Stimulated activated CD8-positive, alpha-beta memory T cell treated with anti-CD3 and anti-CD28 coated beads, Interleukin-4, amount 100 ng/mL, for 24 hours (primary cell): ENCODE results near the gene TMEM222.

Experiments
- DNase-seq: peaks from one replicate; pipeline ENCODE4 v3.0.0-alpha.2; 2020; ENCODE audit warnings: low read depth

The TMEM222 gene

DNA sequence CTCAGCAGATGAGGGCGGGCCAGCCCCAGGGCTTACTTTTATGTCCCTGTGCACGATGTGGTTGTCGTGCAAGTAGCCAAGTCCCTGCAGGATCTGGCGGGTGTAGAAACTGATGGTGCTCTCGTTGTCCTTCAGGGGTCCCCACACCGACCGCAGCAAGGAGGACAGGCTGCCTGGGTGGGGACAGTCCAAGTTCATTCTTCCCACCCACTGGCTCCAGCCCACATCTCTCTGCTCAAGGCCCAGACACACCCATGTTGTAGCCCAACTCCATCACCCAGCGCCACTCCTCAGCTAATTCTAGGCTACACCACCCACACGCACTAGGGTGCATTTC is 37.8 kb downstream of the TMEM222 start:
- no peak for DNase-seq

DNA sequence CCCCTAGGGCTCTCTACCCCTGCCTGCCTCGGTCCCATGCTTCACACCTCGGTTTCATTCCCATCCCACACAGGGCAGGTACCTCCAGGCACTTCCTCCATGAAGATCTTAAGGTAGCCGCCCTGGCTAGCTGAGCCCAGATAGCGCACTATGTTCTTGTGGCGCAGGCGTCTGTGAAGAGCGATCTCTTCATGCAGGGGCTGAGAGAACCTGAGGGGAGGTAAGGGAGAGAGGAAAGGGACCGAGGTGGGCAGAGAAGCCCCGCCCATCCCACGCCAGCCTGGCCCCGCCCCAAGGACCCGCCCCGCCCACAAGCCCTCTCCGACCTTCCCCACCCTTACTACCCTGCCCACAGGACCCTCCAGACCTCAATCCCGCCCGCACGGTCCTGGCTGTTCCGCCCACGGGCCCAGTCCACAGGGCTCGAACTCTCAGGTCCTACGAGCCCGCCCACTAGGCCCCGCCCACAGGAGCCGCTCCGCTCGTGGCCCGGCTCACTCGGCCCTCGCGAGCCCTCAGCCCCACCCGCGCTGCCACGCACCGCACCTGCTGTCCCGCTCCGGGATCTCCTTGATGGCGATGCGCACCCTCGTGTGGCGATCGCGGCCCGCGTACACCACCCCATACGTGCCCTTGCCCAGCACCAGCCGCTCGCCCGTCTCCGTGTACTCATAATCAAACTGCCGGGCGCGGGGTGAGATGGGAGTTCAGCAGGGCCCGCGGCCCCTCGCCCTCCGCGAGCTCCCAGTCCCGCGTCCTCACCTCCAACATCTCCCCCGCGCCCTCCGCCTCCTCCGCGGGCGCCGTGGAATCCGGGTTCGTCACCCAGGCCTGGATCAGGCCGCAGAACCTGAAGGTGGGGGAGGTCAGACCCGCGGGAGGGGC is 38.4 kb downstream of the TMEM222 start:
- no peak for DNase-seq

DNA sequence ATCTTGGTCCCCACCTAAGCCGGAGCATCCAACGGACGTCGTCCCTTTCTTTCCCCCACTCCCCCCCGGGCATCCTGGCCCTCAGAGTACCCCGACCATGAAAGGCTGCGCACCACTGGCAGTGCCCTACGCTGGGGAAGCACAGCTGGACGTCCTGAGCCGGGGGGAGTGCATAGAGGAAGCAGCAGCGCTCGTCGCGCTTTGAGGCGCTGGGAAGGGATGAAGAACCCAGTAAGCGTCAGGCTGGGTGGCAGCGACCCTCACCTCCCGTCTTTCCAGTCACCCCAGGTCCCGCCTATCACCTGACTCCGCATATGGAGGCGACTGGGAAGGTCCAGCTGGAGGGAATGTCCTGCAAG is 39.1 kb downstream of the TMEM222 start:
- no peak for DNase-seq

DNA sequence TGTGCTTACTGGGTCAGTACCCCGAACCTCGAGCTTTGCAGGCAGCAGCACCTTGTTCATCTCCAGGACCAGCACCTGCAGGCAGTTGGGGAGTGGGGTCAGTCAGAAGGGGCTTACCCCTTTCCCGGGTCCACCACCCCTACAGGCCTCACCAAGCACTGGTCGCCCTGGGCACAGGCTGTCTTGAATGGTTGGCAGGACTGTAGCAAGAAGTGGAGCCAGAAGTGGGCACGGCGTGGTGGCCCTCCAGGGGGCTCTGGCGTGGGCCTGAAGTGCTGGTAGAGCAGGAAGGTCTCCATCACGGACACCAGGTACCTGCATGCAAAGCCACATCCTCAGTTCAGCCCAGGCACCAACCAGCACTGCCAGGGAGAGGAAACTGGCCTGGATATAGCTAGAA is 39.6 kb downstream of the TMEM222 start:
- no peak for DNase-seq

DNA sequence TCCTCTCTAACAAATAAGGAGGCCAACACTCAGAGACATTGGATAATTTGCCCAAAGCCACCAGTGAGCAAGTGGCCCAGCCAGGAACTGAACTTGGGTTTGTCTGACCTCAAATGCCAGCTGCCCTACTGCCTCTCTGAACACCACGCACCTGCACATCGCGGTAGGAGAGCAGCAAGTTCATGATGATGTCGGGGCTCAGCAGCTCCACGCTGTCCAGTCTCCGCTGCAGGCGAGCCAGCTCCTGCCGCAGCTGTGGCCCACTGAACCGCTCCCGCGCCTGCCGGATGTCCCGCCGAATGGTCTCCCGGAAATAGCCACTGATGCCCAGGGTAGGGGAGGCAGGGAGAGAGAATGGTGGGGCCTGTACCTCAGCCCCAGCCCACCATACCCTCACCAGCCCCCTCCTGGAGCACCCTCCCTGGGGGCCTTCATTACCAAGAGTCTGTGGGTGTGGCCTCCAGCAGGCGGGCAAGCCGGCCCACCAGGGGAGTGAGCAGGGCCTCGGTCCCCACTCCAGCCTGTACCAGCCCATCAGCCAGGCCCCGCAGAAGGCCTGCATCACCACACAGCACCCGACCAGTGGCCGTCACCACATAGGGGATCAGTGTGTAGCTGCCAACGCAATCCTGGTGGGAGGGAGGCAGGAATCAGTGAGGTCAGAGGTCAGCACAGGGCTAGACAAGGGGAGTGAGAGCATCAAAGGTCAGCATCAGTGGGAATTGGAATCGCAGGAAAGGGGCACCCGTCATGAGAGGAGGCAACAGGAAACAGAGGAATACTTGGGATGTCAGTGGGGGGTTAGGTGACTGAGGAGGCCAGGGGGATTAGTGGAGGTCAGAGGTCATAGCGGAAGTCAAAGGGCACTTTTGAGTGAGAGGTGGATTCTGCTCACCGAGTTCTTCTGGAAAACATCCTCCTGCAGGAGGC is 42.1 kb downstream of the TMEM222 start:
- no peak for DNase-seq

DNA sequence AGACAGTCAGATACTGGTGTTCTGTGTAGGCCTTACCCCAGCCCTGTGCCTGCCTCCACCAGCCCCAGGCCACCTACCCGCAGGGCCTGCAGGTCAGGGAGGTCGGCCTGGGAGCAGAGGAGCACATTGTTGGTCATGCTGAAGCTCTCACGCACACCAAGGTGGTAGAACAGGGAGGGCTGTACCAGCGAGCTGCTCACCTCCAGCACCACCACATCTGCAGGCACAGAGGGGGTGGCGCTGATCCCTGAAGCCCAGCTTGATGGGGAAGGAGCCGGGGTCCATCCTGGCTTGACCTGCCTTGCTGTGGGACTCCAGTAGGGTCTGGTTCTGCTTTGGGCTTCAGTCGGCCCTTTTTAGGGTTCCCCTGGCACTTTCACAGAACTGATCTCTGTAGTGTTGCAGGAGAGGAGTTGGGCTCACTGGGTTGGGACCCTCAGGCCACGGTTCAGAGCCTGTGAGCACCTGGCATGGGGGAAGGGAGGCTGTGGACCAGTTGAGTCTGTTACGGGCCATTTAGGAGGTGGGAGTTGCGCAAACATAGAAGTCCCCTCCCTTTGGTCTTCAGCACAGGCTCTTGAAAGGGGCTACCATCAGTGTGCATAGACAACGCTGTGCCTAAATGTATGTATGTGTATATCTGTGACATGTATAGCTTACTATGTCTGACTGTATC is 42.9 kb downstream of the TMEM222 start:
- no peak for DNase-seq

DNA sequence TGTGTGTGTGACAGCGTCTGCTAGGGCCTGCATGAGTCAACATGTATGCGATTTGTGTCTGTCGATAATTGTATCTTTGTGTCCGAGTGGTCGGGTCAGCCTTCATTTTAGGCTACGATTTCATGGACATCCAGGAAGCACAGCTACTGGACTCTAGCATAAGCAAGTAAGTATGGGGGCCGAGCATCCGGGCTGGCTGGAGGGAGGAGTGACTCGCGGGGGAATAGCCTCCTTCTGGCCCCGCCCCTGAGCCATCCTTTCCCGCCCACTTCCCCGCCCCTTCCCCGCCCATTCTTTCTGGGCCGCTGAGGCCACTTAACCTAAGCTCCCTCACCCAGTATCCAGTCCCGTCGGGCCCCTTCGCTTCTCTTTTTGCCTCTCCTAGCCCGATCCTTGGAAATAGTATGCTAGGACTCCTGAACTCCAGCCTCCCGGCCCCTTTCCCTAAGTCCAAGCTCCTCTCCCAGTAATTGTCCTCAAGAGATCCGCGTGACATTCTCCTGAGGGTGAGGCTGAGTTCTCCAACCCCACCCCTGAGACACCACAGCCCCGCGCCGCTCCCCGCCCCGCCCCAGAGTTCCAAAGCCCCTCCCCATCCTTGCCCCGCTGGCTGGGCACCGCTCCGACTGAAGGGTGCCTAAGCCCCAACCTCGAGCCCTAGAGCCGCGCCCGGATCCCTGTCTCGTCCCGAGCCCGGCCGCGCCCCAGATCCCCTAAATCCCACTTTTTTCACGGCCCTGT is 43.6 kb downstream of the TMEM222 start:
- peak; percentile 67 for DNase-seq

DNA sequence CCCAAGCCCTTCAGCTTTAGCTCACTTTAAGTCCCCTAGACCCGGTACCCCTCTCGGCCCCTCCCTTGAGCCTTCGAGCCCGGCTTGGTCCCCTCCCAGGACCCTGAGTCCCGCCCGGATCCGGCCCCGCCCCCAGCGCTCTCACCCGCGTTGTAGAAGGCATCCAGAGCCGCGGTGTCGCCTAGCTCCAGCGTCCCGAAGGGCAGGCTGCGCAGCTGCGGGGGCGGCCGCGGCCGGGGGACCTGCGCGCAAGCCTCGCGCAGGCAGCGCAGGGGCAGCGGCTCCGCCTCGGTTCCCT is 44.1 kb downstream of the TMEM222 start:
- peak; percentile 62 for DNase-seq

DNA sequence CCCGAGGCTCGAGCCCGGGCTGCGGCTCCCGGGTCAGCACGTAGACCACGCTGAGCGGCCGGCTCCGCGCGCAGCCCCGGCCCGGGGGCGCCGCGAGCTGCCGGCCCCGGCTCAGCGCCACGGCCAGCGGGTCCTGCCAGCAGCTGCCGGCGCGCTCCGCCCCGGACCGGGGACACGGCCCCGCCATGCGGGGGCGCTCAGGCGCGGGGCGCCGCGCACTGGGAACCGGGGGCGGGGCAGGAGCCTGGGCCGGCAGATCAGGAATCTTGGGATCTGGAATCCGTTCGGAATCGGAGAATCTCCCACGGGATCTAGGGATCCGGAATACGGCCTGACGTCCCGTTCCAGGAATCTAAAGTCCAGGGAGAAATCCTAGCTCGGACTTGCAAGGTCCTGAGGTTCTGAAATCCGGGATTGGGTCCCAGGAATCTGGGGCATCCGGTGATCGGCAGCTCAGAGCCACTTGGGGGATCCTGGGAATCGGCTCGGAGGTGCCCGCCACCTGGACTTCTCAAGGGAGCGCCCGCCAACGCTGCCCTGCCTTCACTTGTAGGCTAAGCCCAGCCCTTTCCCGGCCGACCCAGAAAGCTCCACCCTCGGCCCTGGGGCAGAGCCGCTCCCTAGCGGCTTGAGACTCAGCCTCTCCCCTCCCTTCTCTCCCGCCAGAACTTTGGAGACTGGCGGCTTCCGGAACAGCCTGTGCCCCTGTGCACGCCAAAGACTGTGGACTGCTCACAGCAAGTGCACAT is 44.6 kb downstream of the TMEM222 start, which contains the start of gene MAP3K6:
TSS of gene MAP3K6 (minus strand) at position 551 of the 749 bp plus-strand sequence. CDS start at position 187, 364 bp downstream.
- no peak for DNase-seq

DNA sequence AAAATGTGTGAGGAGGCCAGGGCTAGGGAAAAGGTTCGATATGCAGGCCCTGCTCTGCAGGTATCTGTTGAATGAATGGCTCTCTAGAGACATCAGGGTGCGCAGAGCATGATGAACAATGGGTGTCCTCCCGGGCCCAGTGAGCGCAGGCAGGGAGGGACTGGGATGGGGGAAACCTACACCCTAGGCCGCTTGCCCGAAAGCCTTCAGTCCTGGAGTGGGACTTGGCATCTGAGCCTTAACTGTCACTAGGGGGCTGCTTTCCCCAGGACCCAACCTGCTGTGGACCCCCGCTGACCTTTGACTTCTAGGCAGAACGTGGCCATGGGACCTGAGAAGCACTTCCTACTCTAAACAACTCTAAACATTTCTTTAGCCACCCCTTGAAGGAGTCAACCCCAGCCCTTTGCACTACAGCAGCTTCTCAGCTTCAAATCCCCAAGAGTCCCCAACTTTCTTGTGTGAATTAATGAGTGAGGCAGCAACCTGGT is 45.2 kb downstream of the TMEM222 start:
- DNase-seq, result no peak

DNA sequence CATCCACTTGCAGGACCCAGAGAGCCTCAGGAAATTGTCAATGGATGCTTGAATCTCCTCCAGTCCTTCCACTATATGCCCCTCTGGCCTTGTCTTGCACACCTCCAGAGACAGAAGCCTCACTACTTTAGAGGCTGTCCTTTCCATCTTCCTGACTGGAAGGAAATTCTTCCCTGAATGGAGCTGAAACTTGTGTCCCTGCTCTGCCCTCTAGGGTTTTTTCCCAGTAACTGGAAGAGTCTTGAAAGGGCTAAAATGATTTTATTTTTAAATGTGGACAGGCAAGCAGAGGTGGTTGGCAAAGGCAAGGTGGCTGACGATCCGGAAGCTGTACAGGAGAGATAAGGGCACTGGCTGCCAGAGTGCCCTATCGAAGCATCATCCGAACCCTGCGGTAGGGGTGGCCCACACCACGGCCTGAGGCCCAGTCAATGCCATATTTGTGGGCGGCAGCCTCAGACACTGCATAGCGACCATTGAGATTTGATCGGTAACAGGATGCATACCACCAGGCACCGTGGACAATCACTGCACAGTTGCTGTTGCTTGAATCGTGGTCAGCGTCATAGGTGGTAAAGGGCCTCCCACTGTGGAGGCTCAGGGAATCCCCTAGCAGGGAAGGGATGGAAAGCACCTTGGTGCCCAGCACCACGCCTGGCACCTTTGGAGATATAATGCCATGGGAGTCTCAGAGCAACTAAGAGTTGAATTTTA is 47.1 kb downstream of the TMEM222 start:
- no peak for DNase-seq

DNA sequence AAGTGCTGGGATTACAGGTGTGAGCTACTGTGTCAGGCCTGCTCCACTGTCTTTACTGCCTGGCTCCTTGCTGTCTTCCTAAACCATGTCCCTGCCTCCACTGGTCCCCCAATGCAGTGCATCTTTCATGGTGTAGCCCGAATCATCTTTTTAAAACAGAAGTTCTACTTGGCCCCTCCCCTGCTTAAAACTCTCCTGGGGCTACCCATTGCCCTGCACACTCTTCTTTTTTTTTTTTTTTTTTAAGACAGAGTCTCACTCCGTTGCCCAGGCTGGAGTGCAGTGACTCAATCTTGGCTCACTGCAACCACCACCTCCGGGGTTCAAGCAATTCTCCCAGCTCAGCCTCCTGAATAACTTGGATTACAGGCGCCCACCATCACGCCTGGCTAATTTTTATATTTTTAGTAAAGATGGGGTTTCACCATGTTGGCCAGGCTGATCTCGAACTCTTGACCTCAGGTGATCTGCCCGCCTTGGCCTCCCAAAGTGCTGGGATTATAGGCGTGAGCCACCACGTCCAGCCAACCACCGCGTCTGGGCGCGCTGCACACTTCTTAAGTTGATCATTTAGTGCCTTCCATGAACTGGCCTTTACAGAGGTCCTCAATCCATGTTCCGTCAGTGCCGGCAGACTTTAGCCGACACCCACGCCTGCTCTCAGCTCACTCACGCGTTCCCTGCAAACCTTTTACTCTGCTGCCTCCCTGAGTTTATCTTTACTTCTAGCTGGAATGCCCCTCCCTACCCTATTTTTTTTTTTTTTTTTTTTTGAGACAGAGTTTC is 50.3 kb downstream of the TMEM222 start:
- no peak for DNase-seq

DNA sequence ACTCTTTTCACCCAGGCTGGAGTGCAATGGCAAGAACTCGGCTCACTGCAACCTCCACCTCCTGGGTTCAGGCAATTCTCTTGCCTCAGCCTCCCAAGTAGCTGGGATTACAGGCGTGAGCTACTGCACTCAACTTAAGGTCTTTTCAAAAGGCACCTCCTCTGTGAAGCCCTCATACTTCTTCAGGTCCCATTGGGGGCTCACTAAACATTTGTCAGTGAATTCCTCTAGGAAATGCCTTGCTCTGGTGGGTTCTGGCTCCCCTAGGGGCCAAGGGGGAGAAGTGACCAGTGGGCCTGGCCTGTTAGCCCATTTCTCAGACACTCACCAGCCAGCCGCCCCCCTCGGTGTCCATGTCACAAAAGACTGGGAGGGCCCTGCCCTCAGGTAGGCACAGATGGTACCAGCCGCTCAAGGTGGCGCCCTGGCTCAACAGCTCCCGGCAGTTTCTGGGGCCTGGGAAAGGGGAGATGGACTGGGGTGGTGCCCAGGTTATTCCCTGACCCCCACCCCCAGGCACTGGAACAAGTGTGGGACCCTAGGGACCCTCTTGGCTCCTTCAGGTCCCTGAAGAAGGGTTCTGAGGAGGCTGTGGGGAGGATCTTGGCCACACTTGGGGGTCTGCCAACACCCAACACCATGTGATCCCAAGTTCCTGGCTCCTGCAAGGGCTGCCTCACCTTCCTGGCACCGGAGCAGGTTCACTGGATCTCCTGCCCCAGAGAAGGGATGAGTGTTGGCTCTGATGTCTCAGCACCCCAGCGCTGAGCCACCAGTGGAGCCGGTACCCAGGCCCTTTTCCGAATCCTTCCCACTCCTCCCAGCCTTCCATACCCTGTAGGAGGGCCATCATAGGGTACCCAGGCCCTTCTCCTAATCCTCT is 51.1 kb downstream of the TMEM222 start:
- no peak for DNase-seq

DNA sequence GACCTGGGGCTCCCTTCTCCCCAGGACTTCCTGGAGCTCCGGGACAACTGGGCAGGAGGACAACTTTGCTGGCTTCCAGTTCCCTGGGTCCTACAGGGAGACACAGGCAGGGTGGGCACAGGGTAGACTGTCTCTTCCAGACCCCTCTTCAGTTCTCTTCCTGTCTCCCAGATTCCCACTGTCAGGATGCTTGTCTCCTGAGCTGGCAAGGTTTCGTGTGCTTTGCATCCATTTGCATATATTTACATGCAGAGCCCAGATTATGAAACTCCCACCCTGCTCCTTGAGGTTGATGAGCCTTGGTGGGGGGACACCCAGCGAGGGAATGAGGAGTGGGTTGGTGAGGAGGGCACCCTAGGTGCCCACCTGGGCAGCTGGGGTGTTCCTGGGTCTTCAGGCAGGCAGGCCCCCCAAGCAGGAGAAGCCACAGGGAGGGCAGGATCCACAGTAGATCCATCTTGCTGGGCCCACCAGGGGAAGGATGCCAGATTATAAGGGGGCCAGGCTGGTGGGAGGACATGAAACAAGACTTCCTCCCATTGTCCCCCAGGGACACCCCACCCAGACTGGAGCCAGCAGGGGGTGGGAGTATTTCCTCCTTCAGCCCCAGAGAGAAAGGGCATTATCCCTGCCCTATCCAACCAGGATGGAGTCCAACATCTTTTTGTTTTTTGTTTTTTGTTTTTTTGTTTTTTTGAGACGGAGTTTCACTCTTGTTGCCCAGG is 52.6 kb downstream of the TMEM222 start, which contains the start of gene FCN3:
TSS of gene FCN3 (minus strand) at position 463 of the 725 bp plus-strand sequence. CDS start at position 457, 6 bp downstream.
- no peak for DNase-seq

DNA sequence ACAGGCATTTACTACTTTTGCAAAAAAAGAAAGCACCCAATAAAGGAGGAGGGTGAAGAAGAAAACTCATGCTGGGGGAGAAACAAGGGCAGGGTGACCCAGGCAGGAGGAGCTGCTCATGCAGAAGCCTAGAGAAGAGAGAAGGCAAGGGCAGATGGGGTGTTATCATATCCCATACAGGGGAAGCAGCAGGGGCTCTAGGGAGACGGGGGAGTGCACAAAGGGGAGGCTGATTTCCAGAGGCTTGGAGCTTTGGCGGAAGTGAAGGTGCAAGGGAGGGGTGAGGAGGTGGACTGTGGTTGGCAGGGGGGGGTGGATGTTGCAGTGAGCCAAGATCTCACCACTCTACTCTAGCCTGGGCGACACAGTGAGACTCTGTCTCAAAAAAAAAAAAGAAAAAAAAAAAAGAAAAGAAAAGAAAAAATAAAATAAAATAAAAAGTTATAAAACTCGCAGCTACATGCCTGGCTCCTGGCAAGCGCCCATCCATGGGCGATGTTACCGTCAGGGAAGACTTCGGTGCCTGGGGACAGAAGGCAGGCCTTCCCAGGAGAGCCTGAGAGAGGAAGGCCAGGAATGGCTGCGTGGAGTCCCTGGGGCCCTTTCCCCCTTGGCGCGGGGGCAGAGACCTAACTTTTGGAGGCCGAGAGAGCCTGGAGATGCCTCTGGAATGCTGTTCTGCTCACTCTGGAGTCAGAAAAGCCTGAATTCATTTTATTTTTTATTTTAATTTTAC is 56.0 kb downstream of the TMEM222 start:
- no peak for DNase-seq

DNA sequence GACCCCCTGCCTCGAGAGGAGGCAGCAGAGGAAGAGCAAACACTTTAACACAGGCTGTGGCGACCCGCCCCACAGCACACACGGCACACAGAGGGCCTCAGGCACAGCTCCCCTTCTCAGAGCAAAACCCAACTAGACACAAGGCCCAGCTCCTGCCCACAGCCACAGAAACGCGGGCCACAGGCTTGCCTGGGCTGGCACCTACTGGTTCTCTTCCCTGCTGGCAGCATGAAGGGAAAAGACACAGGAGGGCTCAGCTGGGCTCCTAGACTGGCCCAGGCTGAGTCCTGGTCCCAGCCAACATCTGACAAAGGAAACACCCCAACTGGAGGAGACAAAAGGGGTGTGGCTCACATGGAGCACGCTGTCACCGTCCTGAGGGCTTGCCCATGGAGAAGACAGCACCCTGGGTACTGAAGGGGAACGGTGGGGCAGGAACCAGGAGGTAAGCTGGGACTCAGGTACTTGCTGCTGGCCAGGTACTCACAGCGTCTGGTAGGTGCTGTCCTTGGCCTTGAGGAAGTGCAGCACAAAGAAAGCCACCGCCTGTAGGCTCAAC is 57.7 kb downstream of the TMEM222 start:
- DNase-seq, result no peak

DNA sequence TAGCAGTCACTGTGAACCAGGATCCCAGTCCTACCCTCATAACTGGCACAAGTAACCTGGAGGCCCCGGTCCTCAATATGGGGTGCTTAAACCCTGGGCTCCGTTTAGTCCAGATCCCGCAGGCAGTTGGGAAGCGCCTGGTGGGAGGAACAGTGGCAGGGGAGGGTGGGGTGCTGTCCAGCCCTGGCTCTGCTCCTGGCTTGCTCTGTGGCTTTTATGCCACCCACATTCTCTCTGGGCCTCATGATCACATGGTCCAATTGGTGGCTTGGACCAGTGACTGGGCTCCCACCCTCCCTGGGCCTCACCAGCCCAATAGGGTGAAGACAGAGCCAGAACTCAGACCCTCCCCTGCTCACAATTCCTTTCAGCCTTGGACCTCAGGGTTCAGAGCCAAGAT is 58.3 kb downstream of the TMEM222 start:
- no peak for DNase-seq
